Immature natural killer cell (primary cell): ENCODE results near the gene CD4. TPM values are rescaled to one million over a fixed set of nuclear protein-coding genes. Genes with fewer than 3 reads are reported as not detected.
A peak's percentile ranks its signal among the peaks of the same experiment; 100 is the strongest.

Experiments used
- DNase-seq, 3 donors: peaks; one replicate each; pipeline ENCODE4 v3.0.0; 2022; ENCODE audit warnings: mixed read lengths in 1 of 3
- H3K27ac Mint-ChIP-seq, 6 donors: one replicate each; pipeline ENCODE4 v1.8.0; 2020; ENCODE audit warnings: mixed read lengths in 6 of 6, mild to moderate bottlenecking in 5 of 6, inconsistent platforms in 4 of 6, moderate library complexity in 3 of 6
- H3K27me3 Mint-ChIP-seq, 3 donors: one replicate each; pipeline ENCODE4 v1.8.0; 2020 to 2021; ENCODE audit warnings: low read depth in 3 of 3, mild to moderate bottlenecking in 3 of 3, mixed read lengths in 3 of 3, moderate library complexity in 3 of 3, inconsistent platforms in 1 of 3
- H3K36me3 Mint-ChIP-seq, 3 donors: one replicate each; pipeline ENCODE4 v1.8.0; 2020; ENCODE audit warnings: mixed read lengths in 3 of 3, inconsistent platforms in 2 of 3, mild to moderate bottlenecking in 2 of 3
- H3K4me1 Mint-ChIP-seq, 2 donors: one replicate each; pipeline ENCODE4 v1.8.0; 2020; ENCODE audit warnings: inconsistent platforms in 2 of 2, mild to moderate bottlenecking in 2 of 2, mixed read lengths in 2 of 2, moderate library complexity in 1 of 2
- H3K4me3 Mint-ChIP-seq, 5 donors: one replicate each; pipeline ENCODE4 v1.8.0; 2020; ENCODE audit warnings: mild to moderate bottlenecking in 5 of 5, mixed read lengths in 5 of 5, inconsistent platforms in 3 of 5, moderate library complexity in 3 of 5
- H3K9me3 Mint-ChIP-seq, 6 donors: one replicate each; pipeline ENCODE4 v1.8.0; 2020; ENCODE audit warnings: mild to moderate bottlenecking in 6 of 6, mixed read lengths in 6 of 6, inconsistent platforms in 4 of 6, moderate library complexity in 3 of 6
- polyA plus RNA-seq, 3 donors: library from polyadenylated mRNA; unstranded; fragments of 300-500 nt; fragmentation: Illumina TruSeq; gene quantifications; one replicate each; pipeline ENCODE4 v1.2.3, GENCODE V29; 2021

Gene CD4
- polyA plus RNA-seq, 3 donors from 2014 or later: 2.0 to 11.7 (median 6.6) TPM

- Mint-ChIP-seq H3K4me1 (peaks cover 21 to 29% of the 10 kb centered on the region in 2 donors), H3K27me3 (peaks cover 6 to 12% (median 10%) of the 10 kb centered on the region in 3 donors), H3K36me3 (peaks cover 0 to 4% (median 2%) of the 10 kb centered on the region in 3 donors), H3K27ac (peak overlapping the region in 2 of 6 donors; percentile 97 to 99), H3K4me3 (peak overlapping the region in 4 of 5 donors; percentile 95 to 100 (median 96)), H3K9me3 (no peaks in the 10 kb centered on the region)
- DNase-seq: no peak
These were observed 61.4 kb downstream of the CD4 start for GRCh38 chr12:6850796-6851152.

- Mint-ChIP-seq H3K4me1 (peaks cover 21 to 29% of the 10 kb centered on the region in 2 donors), H3K36me3 (peaks cover 0 to 6% (median 4%) of the 10 kb centered on the region in 3 donors), H3K9me3 (no peaks in the 10 kb centered on the region), H3K27ac (peak within 1 kb of the TSS; percentile 97 to 99 (median 98)), H3K27me3 (peaks cover 6 to 14% (median 10%) of the 10 kb centered on the region in 3 donors), H3K4me3 (peak within 1 kb of the TSS; percentile 92 to 100 (median 96))
- DNase-seq: peak; percentile 90 to 94 (median 92)
These were observed 62.0 kb downstream of the CD4 start, which contains the start of gene CDCA3 for GRCh38 chr12:6851153-6851920. TSS of gene CDCA3 (minus strand) at chr12:6851286. CDS start at chr12:6850952, 334 bp downstream.

DNA sequence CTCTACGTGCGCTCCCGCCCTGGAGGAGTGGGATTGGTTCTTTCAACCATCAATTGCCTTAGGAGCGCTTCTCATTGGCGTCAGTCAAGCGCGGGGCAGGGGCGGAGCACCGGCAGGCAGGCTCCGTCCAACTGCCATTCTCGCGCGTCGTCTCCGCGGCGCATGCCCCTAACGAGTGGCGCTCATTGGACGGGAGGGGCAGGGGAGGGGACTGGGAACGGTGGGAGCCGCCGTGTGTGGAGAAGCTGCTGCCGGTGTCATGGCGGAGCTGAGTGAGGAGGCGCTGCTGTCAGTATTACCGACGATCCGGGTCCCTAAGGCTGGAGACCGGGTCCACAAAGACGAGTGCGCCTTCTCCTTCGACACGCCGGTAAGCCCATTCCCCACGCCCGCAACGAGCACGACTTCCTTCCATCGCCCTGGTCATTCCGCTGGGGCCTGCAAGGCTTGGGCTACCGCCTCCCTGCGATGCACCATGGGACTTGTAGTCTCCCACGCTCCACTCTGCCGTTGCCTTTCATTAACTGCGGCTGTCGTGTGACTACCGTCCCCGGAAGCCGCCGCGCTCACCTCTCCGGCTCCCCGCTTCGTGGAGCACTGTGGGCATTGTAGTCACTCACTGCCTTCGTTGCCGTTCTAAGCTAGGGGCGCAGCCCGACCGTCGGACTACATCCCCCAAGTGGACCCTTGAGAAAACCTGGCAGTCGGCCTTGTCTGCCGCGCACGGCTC lies 62.8 kb downstream of the CD4 start, which contains the start of gene USP5:
Gene USP5 (plus strand): TSS at position 230 of the 730 bp plus-strand sequence. CDS start 30 bp downstream, at position 260.
- DNase-seq: peak; percentile 98 to 99 (median 99)
- peak within 1 kb of the TSS; percentile 92 to 100 (median 96) for H3K4me3 Mint-ChIP-seq

GRCh38 chr12:6852651-6853354 lies 63.5 kb downstream of the CD4 start:
- H3K27me3 Mint-ChIP-seq: peaks cover 6 to 14% (median 10%) of the 10 kb centered on the region in 3 donors
- H3K9me3 Mint-ChIP-seq: no peaks in the 10 kb centered on the region
- peaks cover 7 to 14% (median 10%) of the 10 kb centered on the region in 3 donors for H3K36me3 Mint-ChIP-seq
- no peak for DNase-seq
- H3K4me3 Mint-ChIP-seq: peak overlapping the region; percentile 92 to 100 (median 96)
- peak overlapping the region; percentile 97 to 99 (median 98) for H3K27ac Mint-ChIP-seq
- peaks cover 21 to 29% of the 10 kb centered on the region in 2 donors for H3K4me1 Mint-ChIP-seq

More for the DNA sequence above, 62.8 kb downstream of the CD4 start, which contains the start of gene USP5:
- Mint-ChIP-seq H3K27ac (peak within 1 kb of the TSS; percentile 97 to 99 (median 98)), H3K36me3 (peaks cover 0 to 7% (median 4%) of the 10 kb centered on the region in 3 donors), H3K4me1 (peaks cover 21 to 29% of the 10 kb centered on the region in 2 donors), H3K27me3 (peaks cover 6 to 14% (median 10%) of the 10 kb centered on the region in 3 donors), H3K9me3 (no peaks in the 10 kb centered on the region)

DNA sequence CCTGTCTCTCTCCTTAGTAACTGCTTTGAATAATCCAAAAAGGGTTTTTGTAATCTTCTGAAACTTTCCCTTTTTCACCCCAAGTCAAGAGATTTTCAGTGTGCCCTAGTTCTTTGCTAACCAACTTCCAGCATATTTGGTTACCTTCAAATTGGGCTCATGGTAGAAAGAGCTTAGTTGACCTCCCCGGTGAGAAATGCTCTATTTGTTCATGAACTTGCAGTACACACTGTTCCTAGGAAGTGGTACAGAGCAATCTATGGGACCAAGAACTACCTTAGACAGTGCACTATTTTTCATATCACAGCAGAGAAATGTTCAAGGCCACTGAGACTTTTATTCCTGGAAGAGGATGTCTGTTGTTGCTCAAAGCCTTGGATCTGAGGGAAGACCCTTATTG lies 64.3 kb downstream of the CD4 start:
- no peaks in the 10 kb centered on the region for H3K9me3 Mint-ChIP-seq
- H3K27me3 Mint-ChIP-seq: peaks cover 6 to 14% (median 10%) of the 10 kb centered on the region in 3 donors
- peaks cover 9 to 18% (median 15%) of the 10 kb centered on the region in 3 donors for H3K36me3 Mint-ChIP-seq
- H3K4me1 Mint-ChIP-seq: peaks cover 21 to 29% of the 10 kb centered on the region in 2 donors
- no peak for DNase-seq
- H3K27ac Mint-ChIP-seq: peak overlapping the region in 5 of 6 donors; percentile 49 to 69 (median 56)
- peak overlapping the region; percentile 21 to 100 (median 95) for H3K4me3 Mint-ChIP-seq

DNA sequence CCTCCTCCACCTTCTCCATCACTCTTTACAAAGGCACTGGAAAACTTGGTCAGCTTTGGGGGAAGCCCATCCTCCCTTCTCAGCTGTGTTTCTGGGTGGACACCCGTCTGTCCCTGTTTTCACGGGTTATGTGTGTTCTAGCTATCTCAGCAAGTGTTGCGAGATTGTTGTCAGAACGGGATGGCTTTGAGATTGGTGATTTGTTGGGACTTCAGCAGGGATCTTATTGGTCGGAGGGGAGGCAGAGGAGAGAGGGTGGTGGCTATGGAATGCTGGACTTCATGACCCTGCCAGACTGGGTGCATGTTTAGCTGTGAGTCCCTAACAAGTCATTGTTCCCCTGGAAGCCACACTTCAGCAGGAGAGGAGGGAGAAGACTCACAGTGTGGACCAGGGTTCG lies 64.7 kb downstream of the CD4 start:
- peak overlapping the region in 1 of 5 donors; percentile 18 for H3K4me3 Mint-ChIP-seq
- H3K9me3 Mint-ChIP-seq: no peaks in the 10 kb centered on the region
- H3K4me1 Mint-ChIP-seq: peaks cover 21 to 29% of the 10 kb centered on the region in 2 donors
- no peak for DNase-seq
- H3K27ac Mint-ChIP-seq: peak overlapping the region in 1 of 6 donors; percentile 49
- peaks cover 6 to 14% (median 10%) of the 10 kb centered on the region in 3 donors for H3K27me3 Mint-ChIP-seq
- H3K36me3 Mint-ChIP-seq: peaks cover 9 to 18% (median 15%) of the 10 kb centered on the region in 3 donors

GRCh38 chr12:6855322-6855721 lies 66.0 kb downstream of the CD4 start:
- H3K27ac Mint-ChIP-seq: no peak overlapping the region

GRCh38 chr12:6858799-6859198 lies 69.5 kb downstream of the CD4 start:
- no peak for DNase-seq
- Mint-ChIP-seq H3K4me3 (no peak overlapping the region), H3K27me3 (peaks cover 0 to 3% (median 2%) of the 10 kb centered on the region in 3 donors), H3K36me3 (peaks cover 28 to 47% (median 38%) of the 10 kb centered on the region in 3 donors), H3K4me1 (peaks cover 0 to 4% of the 10 kb centered on the region in 2 donors), H3K27ac (no peak overlapping the region), H3K9me3 (no peaks in the 10 kb centered on the region)

More at GRCh38 chr12:6855322-6855721, 66.0 kb downstream of the CD4 start:
- Mint-ChIP-seq H3K4me1 (peaks cover 21 to 29% of the 10 kb centered on the region in 2 donors), H3K9me3 (no peaks in the 10 kb centered on the region), H3K36me3 (peaks cover 10 to 24% (median 16%) of the 10 kb centered on the region in 3 donors), H3K27me3 (peaks cover 6 to 10% (median 10%) of the 10 kb centered on the region in 3 donors), H3K4me3 (no peak overlapping the region)
- DNase-seq: no peak

- no peak overlapping the region for H3K27ac Mint-ChIP-seq
- no peak overlapping the region for H3K4me3 Mint-ChIP-seq
- H3K36me3 Mint-ChIP-seq: peaks cover 30 to 53% (median 44%) of the 10 kb centered on the region in 3 donors
- no peaks in the 10 kb centered on the region for H3K9me3 Mint-ChIP-seq
- no peak for DNase-seq
- H3K4me1 Mint-ChIP-seq: no peaks in the 10 kb centered on the region
- H3K27me3 Mint-ChIP-seq: peaks cover 0 to 3% (median 2%) of the 10 kb centered on the region in 3 donors
These were observed 70.8 kb downstream of the CD4 start for GRCh38 chr12:6860116-6860515.

DNA sequence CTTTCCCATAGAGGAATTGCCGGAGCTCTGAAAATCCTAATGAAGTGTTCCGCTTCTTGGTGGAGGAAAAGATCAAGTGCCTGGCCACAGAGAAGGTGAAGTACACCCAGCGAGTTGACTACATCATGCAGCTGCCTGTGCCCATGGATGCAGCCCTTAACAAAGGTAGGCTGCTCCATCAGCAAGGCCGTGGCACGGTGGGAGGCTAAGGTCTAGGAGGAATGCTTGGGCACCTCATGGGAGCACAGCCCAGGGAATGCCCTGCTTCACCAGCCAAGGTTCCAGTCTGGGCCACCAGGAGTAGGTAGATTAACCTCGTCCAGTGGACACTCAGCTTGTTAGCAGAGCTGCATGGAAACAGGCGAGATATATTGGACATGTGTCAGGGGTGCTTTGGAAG lies 71.6 kb downstream of the CD4 start:
- no peak for DNase-seq
- no peak overlapping the region for H3K27ac Mint-ChIP-seq
- H3K4me1 Mint-ChIP-seq: no peaks in the 10 kb centered on the region
- peaks cover 31 to 49% (median 41%) of the 10 kb centered on the region in 3 donors for H3K36me3 Mint-ChIP-seq
- no peaks in the 10 kb centered on the region for H3K9me3 Mint-ChIP-seq
- peaks cover 0 to 2% (median under 1%) of the 10 kb centered on the region in 3 donors for H3K27me3 Mint-ChIP-seq
- no peak overlapping the region for H3K4me3 Mint-ChIP-seq

DNA sequence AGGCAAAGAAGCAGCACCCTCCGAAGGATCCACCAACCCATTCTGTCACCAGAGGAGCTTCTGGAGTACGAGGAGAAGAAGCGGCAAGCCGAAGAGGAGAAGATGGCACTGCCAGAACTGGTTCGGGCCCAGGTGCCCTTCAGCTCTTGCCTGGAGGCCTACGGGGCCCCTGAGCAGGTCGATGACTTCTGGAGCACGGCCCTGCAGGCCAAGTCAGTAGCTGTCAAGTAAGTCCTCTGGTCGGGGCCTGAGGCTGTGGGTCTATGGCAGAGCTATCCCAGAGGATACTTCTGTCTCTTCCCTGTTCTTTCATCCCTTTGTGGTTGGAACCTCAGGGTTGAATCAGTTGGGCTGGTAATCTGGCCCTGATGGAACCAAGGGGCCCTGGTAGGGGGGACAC lies 72.1 kb downstream of the CD4 start:
- H3K9me3 Mint-ChIP-seq: no peaks in the 10 kb centered on the region
- H3K27ac Mint-ChIP-seq: no peak overlapping the region
- H3K4me1 Mint-ChIP-seq: no peaks in the 10 kb centered on the region
- H3K4me3 Mint-ChIP-seq: no peak overlapping the region
- DNase-seq: no peak
- H3K27me3 Mint-ChIP-seq: peaks cover 0 to 2% (median 0%) of the 10 kb centered on the region in 3 donors
- H3K36me3 Mint-ChIP-seq: peaks cover 31 to 47% (median 41%) of the 10 kb centered on the region in 3 donors

GRCh38 chr12:6863033-6863432 lies 73.7 kb downstream of the CD4 start:
- H3K27ac Mint-ChIP-seq: no peak overlapping the region
- no peaks in the 10 kb centered on the region for H3K9me3 Mint-ChIP-seq
- peaks cover 23 to 38% (median 32%) of the 10 kb centered on the region in 3 donors for H3K36me3 Mint-ChIP-seq
- peaks cover 2 to 4% (median 4%) of the 10 kb centered on the region in 3 donors for H3K27me3 Mint-ChIP-seq
- peaks cover 8 to 11% of the 10 kb centered on the region in 2 donors for H3K4me1 Mint-ChIP-seq
- no peak for DNase-seq
- H3K4me3 Mint-ChIP-seq: no peak overlapping the region
